Stomach (tissue), 9 donors: Measurements from ENCODE around the gene IL18BP. TPM values are rescaled to one million over a fixed set of nuclear protein-coding genes. Genes with fewer than 3 reads are reported as not detected.

Experiments
- DNase-seq, 2 donors: peaks; one replicate each; pipeline versions ENCODE4 v3.0.0 to v3.0.0-alpha.2; 2013 to 2019
- H3K27ac ChIP-seq, 5 donors: fragments of 200-600 bp in 4 of 5; sonication (generic) in 4 of 5; one replicate each; pipeline ENCODE4 v1.5.1; 2013 to 2019; ENCODE audit warnings: mild to moderate bottlenecking in 1 of 5, moderate library complexity in 1 of 5
- H3K27me3 ChIP-seq, 3 donors: fragments of 200-600 bp; sonication (generic); one replicate each; pipeline ENCODE4 v1.5.1; 2017 to 2019; ENCODE audit warnings: mixed run types in 1 of 3
- H3K36me3 ChIP-seq, 4 donors: fragments of 200-600 bp; sonication (generic); 1 replicate in 3 of 4; 2 replicates in 1 of 4; pipeline ENCODE4 v1.5.1; 2016 to 2019
- H3K4me1 ChIP-seq, 4 donors: fragments of 200-600 bp; sonication (generic); one replicate each; pipeline ENCODE4 v1.5.1; 2016 to 2019
- H3K4me3 ChIP-seq, 4 donors: fragments of 200-600 bp; sonication (generic) in 3 of 4; one replicate each; pipeline ENCODE4 v1.5.1; 2016 to 2019; ENCODE audit warnings: mild to moderate bottlenecking in 1 of 4
- H3K9me3 ChIP-seq, 4 donors: fragments of 200-600 bp; sonication (generic); one replicate each; pipeline ENCODE4 v1.5.1; 2016 to 2019
- CTCF ChIP-seq, 7 experiments: fragments of 450-650 bp in 4 of 7; fragments of 200-600 bp in 3 of 7; sonication (generic) in 3 of 7; IDR thresholded peaks; one replicate each; pipeline ENCODE4 v1.5.1; 2016 to 2019; ENCODE audit warnings: antibody characterized with exemption in 7 of 7, control low read depth in 2 of 7, mild to moderate bottlenecking in 1 of 7
- EP300 ChIP-seq: sonication (generic); formaldehyde crosslinking; IDR thresholded peaks from one replicate; pipeline ENCODE4 v1.6.1; 2017; ENCODE audit warnings: antibody characterized with exemption
- POLR2A ChIP-seq, 4 donors: fragments of 450-650 bp; IDR thresholded peaks; one replicate each; pipeline ENCODE4 v1.6.1; 2016; ENCODE audit warnings: antibody characterized with exemption in 4 of 4, control low read depth in 2 of 4, mild to moderate bottlenecking in 1 of 4, moderate library complexity in 1 of 4
- POLR2AphosphoS5 ChIP-seq, 3 donors: sonication (generic); formaldehyde crosslinking; IDR thresholded peaks; one replicate each; pipeline ENCODE4 v1.6.1; 2016; ENCODE audit warnings: antibody characterized with exemption in 3 of 3
- WGBS, 5 donors: extraction: QIAGEN DNeasy Blood & Tissue Kit in 3 of 5; methylation state at CpG; one replicate each; pipeline versions ENCODE4 v1.1.5 to v1.1.7; 2013 to 2018; 5-methylcytosine and 5-hydroxymethylcytosine counted together
- intact Hi-C: fragments of 100-400 bp; cut with DNase I; formaldehyde crosslinking; loops from one replicate; pipeline ENCODE4 v1.15.1; 2023; ENCODE audit warnings: low total_unique reads
- polyA plus RNA-seq, 3 donors: library from polyadenylated mRNA; stranded (reverse); fragments of 200-250 nt; gene quantifications; one replicate each; pipeline ENCODE4 v1.2.3, GENCODE V29; 2013
- total RNA-seq, 5 donors: library from RNA; depleted of rRNA; stranded (reverse); fragments of >200 nt; gene quantifications; one replicate each; pipeline versions ENCODE4 v1.1.0 to v1.2.3, GENCODE V29; 2014 to 2016
- donor health status: healthy with polysubstance abuse.
- donor health status: Bipolar disorder and iron deficiency.
- donor health status: healthy.

Gene IL18BP
- total and polyA plus RNA-seq, 8 donors, result 2.0 to 14.8 (median 5.7) TPM

GRCh38 chr11:72010529-72011233 lies 12.0 kb downstream of the IL18BP start:
- Histone ChIP-seq H3K36me3 (peaks cover 100% of the 10 kb centered on the region in 4 donors), H3K27me3 (no peaks in the 10 kb centered on the region), H3K4me1 (peaks cover 32 to 61% (median 45%) of the 10 kb centered on the region in 4 donors), H3K9me3 (no peaks in the 10 kb centered on the region), H3K4me3 (no peak overlapping the region), H3K27ac (peak overlapping the region in 1 of 5 donors; percentile 37)
- 83 to 89% (median 86%) methylated on average over 8 to 10 of the region's 10 CpGs for WGBS, 5 donors
- intact Hi-C loops, result no loop called here
- TF ChIP-seq POLR2AphosphoS5 (IDR thresholded peaks at IDR 0.05), result no peak
- no peak for TF ChIP-seq EP300
- TF ChIP-seq CTCF (IDR thresholded peaks at IDR 0.05), result no peak
- no peak for TF ChIP-seq POLR2A (IDR thresholded peaks at IDR 0.05)
- no peak for DNase-seq

GRCh38 chr11:72012091-72012630 lies 13.5 kb downstream of the IL18BP start:
- TF ChIP-seq EP300 (no peak), CTCF (IDR thresholded peaks at IDR 0.05) (no peak), POLR2A (IDR thresholded peaks at IDR 0.05) (no peak), POLR2AphosphoS5 (IDR thresholded peaks at IDR 0.05) (no peak)
- WGBS, 5 donors, result 47 to 63% (median 48%) methylated on average over 2 to 5 of the region's 5 CpGs
- peaks cover 100% of the 10 kb centered on the region in 4 donors for H3K36me3 ChIP-seq
- no peaks in the 10 kb centered on the region for H3K9me3 ChIP-seq
- H3K4me3 ChIP-seq, result no peak overlapping the region
- H3K27ac ChIP-seq, result peak overlapping the region in 3 of 5 donors; percentile 41 to 72 (median 67)
- no peak for DNase-seq
- intact Hi-C loops, result no loop called here
- no peaks in the 10 kb centered on the region for H3K27me3 ChIP-seq
- H3K4me1 ChIP-seq, result peaks cover 32 to 58% (median 45%) of the 10 kb centered on the region in 4 donors

- Histone ChIP-seq H3K4me3 (no peak overlapping the region), H3K4me1 (peaks cover 32 to 58% (median 45%) of the 10 kb centered on the region in 4 donors), H3K36me3 (peaks cover 100% of the 10 kb centered on the region in 4 donors), H3K27ac (peak overlapping the region; percentile 16 to 72 (median 62)), H3K9me3 (no peaks in the 10 kb centered on the region), H3K27me3 (no peaks in the 10 kb centered on the region)
- DNase-seq, result peak; percentile 59 to 85
- intact Hi-C loops, result no loop called here
- TF ChIP-seq CTCF (IDR thresholded peaks at IDR 0.05) (peak in 1 of 7 experiments; percentile 4), POLR2AphosphoS5 (IDR thresholded peaks at IDR 0.05) (peak in 1 of 3 donors; percentile 53), POLR2A (IDR thresholded peaks at IDR 0.05) (no peak), EP300 (no peak)
- WGBS, 5 donors, result 36 to 45% (median 42%) methylated on average over 30 to 33 of the region's 33 CpGs
Observed at GRCh38 chr11:72012897-72013721, 14.4 kb downstream of the IL18BP start.
